Stimulated activated naive CD8-positive, alpha-beta T cell treated with anti-CD3 and anti-CD28 coated beads, Interleukin-15, Interleukin-2, amounts not matched to agents 100 ng/mL and 50 ng/mL, for 24 hours (primary cell): Measurements from ENCODE around the gene TMEM53.

ENCODE experiments used
- H3K27ac Mint-ChIP-seq: one replicate; pipeline ENCODE4 v1.8.0; 2021; ENCODE audit warnings: mild to moderate bottlenecking, mixed read lengths
- H3K27me3 Mint-ChIP-seq: one replicate; pipeline ENCODE4 v1.8.0; 2021; ENCODE audit warnings: mixed read lengths
- H3K36me3 Mint-ChIP-seq: one replicate; pipeline ENCODE4 v1.8.0; 2021; ENCODE audit warnings: low read depth, mixed read lengths
- H3K4me1 Mint-ChIP-seq: one replicate; pipeline ENCODE4 v1.8.0; 2021; ENCODE audit warnings: low read depth, mixed read lengths
- H3K4me3 Mint-ChIP-seq: one replicate; pipeline ENCODE4 v1.8.0; 2021; ENCODE audit warnings: mild to moderate bottlenecking, mixed read lengths
- H3K9me3 Mint-ChIP-seq: one replicate; pipeline ENCODE4 v1.8.0; 2021; ENCODE audit warnings: mixed read lengths

The TMEM53 gene

DNA sequence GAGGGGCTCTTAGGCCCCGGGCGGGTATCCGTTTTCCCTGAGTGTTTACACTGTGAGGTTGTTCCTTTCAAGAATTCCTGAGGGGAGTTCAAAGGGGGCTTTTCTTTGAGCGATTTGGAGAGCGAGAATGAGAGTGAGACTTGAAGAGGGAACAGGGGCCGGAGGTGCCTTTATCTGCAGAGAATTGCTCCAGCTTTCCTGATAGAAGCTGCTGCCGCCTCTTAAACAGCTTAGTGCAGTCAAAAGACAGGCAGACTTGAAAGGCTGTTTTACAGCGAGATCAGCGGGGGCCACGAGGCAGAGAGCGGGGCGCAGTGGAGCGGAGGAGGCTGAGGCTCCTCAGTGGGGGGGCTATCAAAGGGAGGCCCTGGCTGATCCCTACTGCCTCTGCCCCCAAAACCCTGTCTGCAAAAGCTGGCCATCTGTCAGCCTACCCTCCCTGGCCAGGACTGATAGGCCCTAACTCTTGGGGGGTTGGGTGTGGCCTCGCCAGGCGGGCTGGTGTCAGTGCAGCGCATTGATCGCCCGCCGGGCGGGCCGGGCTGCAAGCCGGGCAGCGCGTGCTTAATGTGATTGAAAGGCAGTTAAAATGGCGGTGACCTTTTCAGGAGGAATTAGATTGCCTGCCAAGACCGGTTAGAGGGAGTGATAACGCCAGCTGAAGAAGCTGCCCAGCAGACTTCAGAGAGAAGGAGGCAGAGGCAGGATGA, 36.4 kb downstream of the TMEM53 start:
- Mint-ChIP-seq H3K4me3 (no peak overlapping the region), H3K27me3 (no peaks in the 10 kb centered on the region), H3K9me3 (no peaks in the 10 kb centered on the region), H3K4me1 (peaks cover 28% of the 10 kb centered on the region), H3K36me3 (peaks cover 64% of the 10 kb centered on the region), H3K27ac (no peak overlapping the region)

- Mint-ChIP-seq H3K9me3 (no peaks in the 10 kb centered on the region), H3K36me3 (peaks cover 58% of the 10 kb centered on the region), H3K27me3 (no peaks in the 10 kb centered on the region), H3K27ac (no peak overlapping the region), H3K4me1 (peaks cover 31% of the 10 kb centered on the region), H3K4me3 (no peak overlapping the region)
Measured at GRCh38 chr1:44636688-44637598, 37.3 kb downstream of the TMEM53 start.

- H3K27ac Mint-ChIP-seq = no peak overlapping the region
- peaks cover 57% of the 10 kb centered on the region for H3K36me3 Mint-ChIP-seq
- no peaks in the 10 kb centered on the region for H3K9me3 Mint-ChIP-seq
- no peaks in the 10 kb centered on the region for H3K27me3 Mint-ChIP-seq
- H3K4me3 Mint-ChIP-seq = no peak overlapping the region
- H3K4me1 Mint-ChIP-seq = peaks cover 33% of the 10 kb centered on the region
Measured at GRCh38 chr1:44636083-44636687, 38.1 kb downstream of the TMEM53 start.

- no peak overlapping the region for H3K27ac Mint-ChIP-seq
- H3K4me1 Mint-ChIP-seq = peaks cover 40% of the 10 kb centered on the region
- no peaks in the 10 kb centered on the region for H3K27me3 Mint-ChIP-seq
- peaks cover 52% of the 10 kb centered on the region for H3K36me3 Mint-ChIP-seq
- H3K9me3 Mint-ChIP-seq = peaks cover 4% of the 10 kb centered on the region
- H3K4me3 Mint-ChIP-seq = no peak overlapping the region
Measured at GRCh38 chr1:44635439-44635838, 38.8 kb downstream of the TMEM53 start.

DNA sequence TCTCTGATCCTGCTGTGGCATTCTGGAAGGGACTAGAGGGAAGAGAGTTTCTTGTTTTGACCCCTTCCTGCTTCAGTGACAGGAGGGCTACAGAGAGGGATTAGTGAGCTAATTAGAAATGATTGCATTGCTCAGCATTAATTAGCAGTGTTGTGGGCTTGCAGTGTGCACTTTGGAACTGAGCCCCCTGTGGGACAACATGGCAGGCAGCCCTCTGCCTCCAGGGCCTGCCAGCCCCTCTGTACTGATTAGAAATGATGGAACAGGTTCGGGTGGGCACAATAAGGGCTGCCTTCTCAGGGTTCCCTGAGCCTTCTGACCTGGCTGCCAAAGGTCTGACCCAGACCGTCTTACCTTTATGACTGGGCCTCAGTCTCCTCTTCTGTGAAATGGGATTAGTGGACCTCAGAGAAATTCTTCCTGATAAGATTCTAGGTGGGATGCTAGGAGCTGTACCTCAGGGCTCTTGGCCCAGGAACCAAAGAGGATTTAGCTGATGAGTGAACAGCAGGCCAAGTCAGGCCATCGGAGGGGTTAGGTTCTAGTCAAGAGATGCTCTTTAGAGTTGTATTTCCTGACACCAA, 39.6 kb downstream of the TMEM53 start:
- Mint-ChIP-seq H3K4me3 (no peak overlapping the region), H3K27ac (peak overlapping the region; percentile 63), H3K4me1 (peaks cover 40% of the 10 kb centered on the region), H3K27me3 (no peaks in the 10 kb centered on the region), H3K36me3 (peaks cover 52% of the 10 kb centered on the region), H3K9me3 (peaks cover 4% of the 10 kb centered on the region)

DNA sequence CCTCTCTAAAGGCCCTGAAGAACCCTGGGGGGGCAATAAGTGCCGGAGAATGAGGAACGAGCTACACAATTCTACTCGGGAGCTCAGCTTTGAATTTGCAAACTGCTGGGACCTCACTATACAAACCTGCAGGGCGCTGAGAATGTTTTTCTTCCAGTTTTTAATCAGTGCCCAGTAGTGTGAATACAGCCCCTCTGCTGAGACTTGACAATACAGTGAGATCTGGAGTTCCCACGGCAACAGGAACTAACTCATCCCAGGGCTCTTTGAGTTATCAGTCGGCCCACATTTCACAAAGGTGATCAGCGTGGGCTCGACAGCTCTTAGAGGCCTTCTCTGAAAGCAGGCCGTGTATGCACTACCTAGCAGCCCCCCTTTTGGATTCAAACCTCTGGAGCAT, 41.7 kb downstream of the TMEM53 start:
- Mint-ChIP-seq H3K36me3 (peaks cover 38% of the 10 kb centered on the region), H3K27ac (peak overlapping the region; percentile 95), H3K4me3 (peak overlapping the region; percentile 89), H3K9me3 (peaks cover 4% of the 10 kb centered on the region), H3K4me1 (peaks cover 40% of the 10 kb centered on the region), H3K27me3 (no peaks in the 10 kb centered on the region)

GRCh38 chr1:44631647-44632539, 42.4 kb downstream of the TMEM53 start:
- no peaks in the 10 kb centered on the region for H3K27me3 Mint-ChIP-seq
- peaks cover 40% of the 10 kb centered on the region for H3K4me1 Mint-ChIP-seq
- H3K27ac Mint-ChIP-seq = peak overlapping the region; percentile 95
- H3K9me3 Mint-ChIP-seq = peaks cover 4% of the 10 kb centered on the region
- peaks cover 35% of the 10 kb centered on the region for H3K36me3 Mint-ChIP-seq
- peak overlapping the region; percentile 89 for H3K4me3 Mint-ChIP-seq

GRCh38 chr1:44631333-44631646, 43.0 kb downstream of the TMEM53 start:
- peaks cover 31% of the 10 kb centered on the region for H3K36me3 Mint-ChIP-seq
- H3K4me1 Mint-ChIP-seq = peaks cover 40% of the 10 kb centered on the region
- H3K27ac Mint-ChIP-seq = peak overlapping the region; percentile 88
- H3K4me3 Mint-ChIP-seq = peak overlapping the region; percentile 89
- H3K27me3 Mint-ChIP-seq = no peaks in the 10 kb centered on the region
- peaks cover 4% of the 10 kb centered on the region for H3K9me3 Mint-ChIP-seq

DNA sequence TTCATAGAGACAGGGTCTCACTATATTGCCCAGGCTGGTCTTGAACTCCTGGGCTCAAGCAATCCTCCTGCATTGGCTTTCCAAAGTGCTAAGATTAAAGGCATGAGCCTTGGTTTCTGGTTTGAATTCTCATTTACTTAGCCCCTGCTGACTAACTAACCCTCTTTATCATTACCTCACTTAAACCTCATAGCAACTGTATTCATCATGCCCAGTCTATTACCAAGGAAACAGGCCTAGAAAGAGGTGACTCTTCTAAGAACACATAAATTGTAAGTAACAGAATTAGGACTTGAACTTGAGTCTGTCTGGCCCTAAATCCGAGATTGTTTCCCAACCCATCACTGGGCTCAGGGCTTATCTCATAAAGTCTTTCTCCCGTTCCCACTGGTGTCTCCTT, 44.2 kb downstream of the TMEM53 start:
- H3K4me1 Mint-ChIP-seq = peaks cover 34% of the 10 kb centered on the region
- no peaks in the 10 kb centered on the region for H3K27me3 Mint-ChIP-seq
- H3K36me3 Mint-ChIP-seq = peaks cover 19% of the 10 kb centered on the region
- H3K27ac Mint-ChIP-seq = no peak overlapping the region
- H3K4me3 Mint-ChIP-seq = peak overlapping the region; percentile 89
- peaks cover 4% of the 10 kb centered on the region for H3K9me3 Mint-ChIP-seq

DNA sequence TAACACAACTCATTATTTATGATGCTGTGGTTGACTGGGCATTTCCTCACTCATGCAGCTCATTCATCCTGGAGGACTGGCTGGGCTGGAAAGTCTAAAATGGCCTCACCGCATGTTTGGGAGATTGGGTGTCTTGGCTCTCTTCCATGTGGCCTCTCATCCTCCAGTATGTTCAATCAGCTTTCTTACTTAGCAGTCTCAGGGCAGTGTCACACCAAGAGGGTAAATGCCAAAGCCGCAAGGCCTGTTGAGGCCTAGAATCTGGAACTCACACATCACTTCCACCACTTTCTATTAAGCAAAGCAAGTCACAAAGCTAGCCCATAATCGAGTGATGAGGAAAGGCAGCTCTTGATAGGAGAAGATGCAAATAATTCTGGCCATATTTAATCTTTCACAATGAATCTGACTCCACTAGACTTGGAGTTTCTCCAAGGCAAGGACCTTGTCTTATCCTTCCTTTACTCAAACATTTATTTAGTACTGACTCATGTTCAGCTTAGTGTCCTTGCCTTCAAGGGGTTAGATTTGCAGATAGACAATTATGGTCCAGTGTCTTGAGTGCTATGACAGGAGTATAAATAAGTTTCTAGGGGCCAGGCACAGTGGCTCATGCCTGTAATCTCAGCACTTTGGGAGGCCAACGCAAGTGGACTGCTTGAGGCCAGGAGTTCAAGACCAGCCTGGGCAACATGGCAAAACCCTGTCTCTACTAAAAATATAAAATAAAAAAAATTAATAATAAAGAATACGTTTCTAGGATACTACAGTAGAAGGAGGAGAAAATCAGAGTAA, 45.1 kb downstream of the TMEM53 start:
- Mint-ChIP-seq H3K4me1 (peaks cover 25% of the 10 kb centered on the region), H3K9me3 (peaks cover 4% of the 10 kb centered on the region), H3K27ac (no peak overlapping the region), H3K27me3 (no peaks in the 10 kb centered on the region), H3K4me3 (no peak overlapping the region), H3K36me3 (peaks cover 10% of the 10 kb centered on the region)

GRCh38 chr1:44625348-44625747, 48.9 kb downstream of the TMEM53 start:
- Mint-ChIP-seq H3K27ac (no peak overlapping the region), H3K27me3 (no peaks in the 10 kb centered on the region), H3K4me1 (no peaks in the 10 kb centered on the region), H3K4me3 (no peak overlapping the region), H3K36me3 (no peaks in the 10 kb centered on the region), H3K9me3 (no peaks in the 10 kb centered on the region)

- Mint-ChIP-seq H3K36me3 (no peaks in the 10 kb centered on the region), H3K4me3 (no peak overlapping the region), H3K27me3 (no peaks in the 10 kb centered on the region), H3K27ac (no peak overlapping the region), H3K4me1 (no peaks in the 10 kb centered on the region), H3K9me3 (no peaks in the 10 kb centered on the region)
Measured at GRCh38 chr1:44624268-44624901, 49.9 kb downstream of the TMEM53 start.

DNA sequence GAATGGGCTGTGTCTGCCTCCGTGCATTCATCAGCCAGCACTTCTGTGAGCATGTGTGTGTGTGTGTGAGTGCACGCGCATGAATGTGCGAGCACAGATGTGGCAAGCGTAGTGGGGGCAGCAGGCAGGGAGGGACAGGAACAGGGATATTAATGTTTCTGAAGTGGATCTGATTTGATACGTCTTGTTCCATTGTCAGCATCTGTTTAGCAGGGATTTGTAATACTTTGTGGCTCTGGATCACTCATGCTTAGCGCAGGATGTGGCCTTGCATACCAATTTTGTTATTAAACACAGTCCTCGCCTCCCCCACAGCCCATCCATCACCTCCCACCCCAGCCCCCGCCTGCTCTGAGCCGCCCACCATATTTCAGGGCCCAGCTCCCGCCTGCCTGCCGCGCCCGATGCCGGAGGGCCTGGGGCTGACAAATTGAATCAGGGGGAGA, 52.4 kb downstream of the TMEM53 start:
- Mint-ChIP-seq H3K27me3 (no peaks in the 10 kb centered on the region), H3K9me3 (no peaks in the 10 kb centered on the region), H3K27ac (no peak overlapping the region), H3K4me3 (no peak overlapping the region), H3K4me1 (no peaks in the 10 kb centered on the region), H3K36me3 (no peaks in the 10 kb centered on the region)
